Neuronal stem cell (in vitro differentiated cells): ENCODE data around the gene FHL5.

ENCODE experiments used
- DNase-seq: peaks from one replicate; pipeline ENCODE4 v3.0.0-alpha.2; 2013; ENCODE audit warnings: low spot score
- H2AFZ ChIP-seq: one replicate; pipeline ENCODE4 v1.6.1; 2013; ENCODE audit warnings: mild to moderate bottlenecking, low read length, inconsistent platforms
- H2AK5ac ChIP-seq: 2 replicates; pipeline ENCODE4 v1.6.1; 2013; ENCODE audit warnings: low read depth, mild to moderate bottlenecking, inconsistent platforms, low read length, moderate library complexity, mixed read lengths
- H2BK120ac ChIP-seq: 2 replicates; pipeline ENCODE4 v1.6.1; 2013; ENCODE audit warnings: low read depth, mild to moderate bottlenecking, inconsistent platforms, low read length, moderate library complexity, mixed read lengths
- H2BK12ac ChIP-seq: one replicate; pipeline ENCODE4 v1.6.1; 2013; ENCODE audit warnings: low read length, inconsistent platforms
- H2BK15ac ChIP-seq: 2 replicates; pipeline ENCODE4 v1.6.1; 2013; ENCODE audit warnings: mild to moderate bottlenecking, low read length, inconsistent platforms, mixed read lengths
- H2BK5ac ChIP-seq: one replicate; pipeline ENCODE4 v1.6.1; 2013; ENCODE audit warnings: inconsistent platforms, mild to moderate bottlenecking, low read length, moderate library complexity
- H3K14ac ChIP-seq: one replicate; pipeline ENCODE4 v1.6.1; 2013; ENCODE audit warnings: low read length, inconsistent platforms
- H3K18ac ChIP-seq: 2 replicates; pipeline ENCODE4 v1.6.1; 2013; ENCODE audit warnings: low read length, inconsistent platforms
- H3K23ac ChIP-seq: 2 replicates; pipeline ENCODE4 v1.6.1; 2013; ENCODE audit warnings: low read depth, mild to moderate bottlenecking, mixed read lengths, low read length, inconsistent platforms; ENCODE audit not compliant: poor library complexity
- H3K27ac ChIP-seq: replicated peaks from 3 replicates; pipeline ENCODE4 v1.5.1; 2013; ENCODE audit warnings: low read length, inconsistent platforms
- H3K27me3 ChIP-seq, 3 experiments: 2 replicates each; pipeline ENCODE4 v1.6.1; 2013; ENCODE audit warnings: low read length in 3 of 3, mild to moderate bottlenecking in 2 of 3, inconsistent platforms in 1 of 3, low read depth in 1 of 3, mixed read lengths in 1 of 3, moderate library complexity in 1 of 3; ENCODE audit not compliant: control insufficient read depth in 3 of 3, insufficient read depth in 3 of 3
- H3K36me3 ChIP-seq, 2 donors: replicated peaks in 1 of 2; 2 replicates each; pipeline ENCODE4 v1.6.1; 2013; ENCODE audit warnings: low read length in 2 of 2; ENCODE audit not compliant: control insufficient read depth in 2 of 2, insufficient read depth in 2 of 2
- H3K4ac ChIP-seq: 2 replicates; pipeline ENCODE4 v1.6.1; 2013; ENCODE audit warnings: inconsistent platforms, mild to moderate bottlenecking, low read length, moderate library complexity
- H3K4me1 ChIP-seq, 2 donors: 1 replicate in 1 of 2; 2 replicates in 1 of 2; pipeline ENCODE4 v1.6.1; 2013; ENCODE audit warnings: low read length in 2 of 2, low read depth in 1 of 2; ENCODE audit not compliant: control insufficient read depth in 2 of 2, insufficient read depth in 1 of 2
- H3K4me2 ChIP-seq: one replicate; pipeline ENCODE4 v1.6.1; 2013; ENCODE audit warnings: mild to moderate bottlenecking, low read length, inconsistent platforms; ENCODE audit not compliant: insufficient read depth, poor library complexity, severe bottlenecking
- H3K4me3 ChIP-seq, 2 donors: 2 replicates each; pipeline ENCODE4 v1.5.1; 2013; ENCODE audit warnings: low read length in 2 of 2, mild to moderate bottlenecking in 2 of 2, inconsistent platforms in 1 of 2, moderate library complexity in 1 of 2
- H3K79me1 ChIP-seq: one replicate; pipeline ENCODE4 v1.6.1; 2013; ENCODE audit warnings: low read depth, mild to moderate bottlenecking, inconsistent platforms, low read length, moderate library complexity
- H3K9ac ChIP-seq: one replicate; pipeline ENCODE4 v1.6.1; 2013; ENCODE audit warnings: mild to moderate bottlenecking, low read depth, low read length, inconsistent platforms; ENCODE audit not compliant: poor library complexity
- H3K9me3 ChIP-seq, 2 donors: replicated peaks in 1 of 2; 2 replicates each; pipeline versions ENCODE3 to v1.6.1; 2013; ENCODE audit warnings: low read length in 2 of 2, mild to moderate bottlenecking in 2 of 2, inconsistent platforms in 1 of 2, low read depth in 1 of 2, mixed read lengths in 1 of 2, moderate library complexity in 1 of 2; ENCODE audit not compliant: control insufficient read depth in 2 of 2, insufficient read depth in 1 of 2
- H4K8ac ChIP-seq: one replicate; pipeline ENCODE4 v1.6.1; 2013; ENCODE audit warnings: low read depth, mild to moderate bottlenecking, inconsistent platforms, low read length, moderate library complexity
- H4K91ac ChIP-seq: one replicate; pipeline ENCODE4 v1.6.1; 2013; ENCODE audit warnings: low read length, low read depth, mild to moderate bottlenecking, inconsistent platforms; ENCODE audit not compliant: poor library complexity
- WGBS, 2 donors: extraction: QIAGEN DNeasy Blood & Tissue Kit; methylation state at CpG; one replicate each; pipeline ENCODE4 v1.1.7; 2013; ENCODE audit warnings: missing lambda C conversion rate in 2 of 2, mixed read lengths in 1 of 2; ENCODE audit not compliant: insufficient read length in 2 of 2, insufficient replicate concordance in 1 of 2; ENCODE audit errors: extremely low coverage in 2 of 2; 5-methylcytosine and 5-hydroxymethylcytosine counted together

The FHL5 gene

GRCh38 chr6:96521644-96522464, 41.1 kb upstream of the FHL5 start, which contains the start of gene UFL1:
TSS of gene UFL1 (plus strand) at chr6:96521806. CDS start at chr6:96521874, 68 bp downstream.
- Histone ChIP-seq H2BK15ac (peak within 1 kb of the TSS; percentile 83), H2AK5ac (no peak within 1 kb of the TSS), H3K23ac (peak within 1 kb of the TSS; percentile 99), H3K4me1 (peaks cover 6 to 7% of the 10 kb centered on the region in 2 donors), H2AFZ (peak within 1 kb of the TSS; percentile 94), H3K27me3 (no peaks in the 10 kb centered on the region), H3K4ac (peak within 1 kb of the TSS; percentile 76), H3K27ac (peak within 1 kb of the TSS; percentile 81), H3K14ac (no peak within 1 kb of the TSS), H3K18ac (peak within 1 kb of the TSS; percentile 98), H4K8ac (no peak within 1 kb of the TSS), H3K79me1 (no peaks in the 10 kb centered on the region), H3K4me3 (peak within 1 kb of the TSS; percentile 64 to 94), H3K9me3 (no peaks in the 10 kb centered on the region), H2BK5ac (peak within 1 kb of the TSS; percentile 82), H3K36me3 (peaks cover 0 to 31% of the 10 kb centered on the region in 2 donors), H3K9ac (peak within 1 kb of the TSS; percentile 95), H3K4me2 (peak within 1 kb of the TSS; percentile 63), H2BK120ac (no peak within 1 kb of the TSS), H2BK12ac (no peak within 1 kb of the TSS), H4K91ac (no peak within 1 kb of the TSS)
- no CpG with 5 or more reads among the region's 63 CpGs for WGBS, 2 donors
- DNase-seq, result peak; percentile 88

DNA sequence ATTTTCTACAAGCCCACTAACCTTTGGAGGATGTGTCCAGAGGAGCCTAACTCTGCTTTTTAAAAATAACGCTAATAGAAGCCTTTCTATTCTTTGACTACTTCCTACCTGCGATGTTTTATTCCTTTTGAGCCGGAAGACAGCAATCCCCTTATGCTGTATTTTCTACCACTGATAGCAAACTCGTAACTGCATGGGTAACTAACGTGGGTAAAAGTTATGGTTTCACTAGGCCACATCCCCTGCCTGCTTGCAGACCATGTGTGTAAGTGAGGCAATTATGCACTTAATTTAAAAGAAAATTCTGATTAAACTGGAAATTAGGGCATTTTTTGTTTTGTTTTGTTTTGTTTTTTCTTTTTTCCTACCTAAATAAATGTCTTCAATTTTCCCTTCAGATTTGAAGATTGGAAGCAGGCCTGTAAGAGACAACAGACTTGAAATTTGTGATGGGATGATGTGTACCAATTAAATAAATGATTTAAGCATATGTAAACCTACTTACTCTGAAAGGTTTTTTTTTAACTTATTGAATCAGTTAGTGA, 40.4 kb upstream of the FHL5 start:
- Histone ChIP-seq H3K9ac (no peak overlapping the region), H3K4ac (no peak overlapping the region), H3K9me3 (no peaks in the 10 kb centered on the region), H3K79me1 (no peaks in the 10 kb centered on the region), H3K18ac (no peak overlapping the region), H2AFZ (peak overlapping the region; percentile 94), H4K91ac (no peak overlapping the region), H3K4me1 (peaks cover 6 to 7% of the 10 kb centered on the region in 2 donors), H3K23ac (no peak overlapping the region), H3K14ac (no peak overlapping the region), H3K4me3 (peak overlapping the region; percentile 64 to 94), H2BK5ac (no peak overlapping the region), H4K8ac (no peak overlapping the region), H3K4me2 (peak overlapping the region; percentile 63), H2BK12ac (no peak overlapping the region), H2BK120ac (no peak overlapping the region), H3K36me3 (peaks cover 0 to 38% of the 10 kb centered on the region in 2 donors), H2AK5ac (no peak overlapping the region), H2BK15ac (no peak overlapping the region), H3K27ac (no peak overlapping the region), H3K27me3 (no peaks in the 10 kb centered on the region)
- no CpG with 5 or more reads among the region's 5 CpGs for WGBS, 2 donors
- no peak for DNase-seq

GRCh38 chr6:96528193-96528592, 34.7 kb upstream of the FHL5 start:
- Histone ChIP-seq H3K9me3 (peaks cover 2 to 3% of the 10 kb centered on the region in 2 donors), H3K4me1 (no peaks in the 10 kb centered on the region), H2BK12ac (no peak overlapping the region), H3K4me3 (no peak overlapping the region), H4K8ac (no peak overlapping the region), H3K23ac (no peak overlapping the region), H3K18ac (no peak overlapping the region), H3K14ac (no peak overlapping the region), H2AK5ac (no peak overlapping the region), H2AFZ (no peak overlapping the region), H2BK5ac (no peak overlapping the region), H3K27ac (no peak overlapping the region), H2BK15ac (no peak overlapping the region), H4K91ac (no peak overlapping the region), H3K4ac (no peak overlapping the region), H3K79me1 (no peaks in the 10 kb centered on the region), H3K36me3 (peaks cover 9 to 94% of the 10 kb centered on the region in 2 donors), H3K9ac (no peak overlapping the region), H2BK120ac (no peak overlapping the region), H3K4me2 (no peak overlapping the region), H3K27me3 (no peaks in the 10 kb centered on the region)
- no peak for DNase-seq
- WGBS, 2 donors, result no CpG with 5 or more reads among the region's 3 CpGs

DNA sequence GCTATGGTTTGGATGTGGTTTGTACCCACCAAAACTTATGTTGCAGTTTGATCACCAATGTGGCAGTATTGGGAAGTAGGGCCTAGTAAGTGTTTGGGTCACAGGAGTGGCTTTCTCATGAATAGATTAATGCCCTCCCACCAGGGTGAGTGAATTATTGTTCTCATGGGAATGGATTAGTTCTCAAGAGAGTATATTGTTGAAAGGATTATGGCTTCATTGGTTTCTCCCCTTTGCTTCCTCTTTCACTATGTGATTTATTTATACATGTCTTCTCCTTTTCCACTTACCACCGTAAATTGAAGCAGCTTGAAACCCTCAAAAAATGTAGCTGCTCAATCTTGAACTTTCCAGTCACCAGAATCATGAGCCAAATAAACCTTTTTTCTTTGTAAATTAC, 30.5 kb upstream of the FHL5 start:
- Histone ChIP-seq H3K27me3 (no peaks in the 10 kb centered on the region), H2BK15ac (no peak overlapping the region), H3K4ac (no peak overlapping the region), H2AK5ac (no peak overlapping the region), H2BK12ac (no peak overlapping the region), H4K91ac (no peak overlapping the region), H3K27ac (no peak overlapping the region), H2BK5ac (no peak overlapping the region), H3K4me3 (no peak overlapping the region), H4K8ac (no peak overlapping the region), H3K14ac (no peak overlapping the region), H3K23ac (no peak overlapping the region), H3K79me1 (no peaks in the 10 kb centered on the region), H3K9me3 (peaks cover 2 to 3% of the 10 kb centered on the region in 2 donors), H3K18ac (no peak overlapping the region), H3K9ac (no peak overlapping the region), H3K4me1 (no peaks in the 10 kb centered on the region), H3K36me3 (peaks cover 9 to 97% of the 10 kb centered on the region in 2 donors), H3K4me2 (no peak overlapping the region), H2AFZ (no peak overlapping the region), H2BK120ac (no peak overlapping the region)
- DNase-seq, result no peak
- WGBS, 2 donors, result no CpG with 5 or more reads among the region's 1 CpG
